ENCODE measurements around the gene GLI2.
A peak's percentile ranks its signal among the peaks of the same experiment; 100 is the strongest.

The GLI2 gene

DNA sequence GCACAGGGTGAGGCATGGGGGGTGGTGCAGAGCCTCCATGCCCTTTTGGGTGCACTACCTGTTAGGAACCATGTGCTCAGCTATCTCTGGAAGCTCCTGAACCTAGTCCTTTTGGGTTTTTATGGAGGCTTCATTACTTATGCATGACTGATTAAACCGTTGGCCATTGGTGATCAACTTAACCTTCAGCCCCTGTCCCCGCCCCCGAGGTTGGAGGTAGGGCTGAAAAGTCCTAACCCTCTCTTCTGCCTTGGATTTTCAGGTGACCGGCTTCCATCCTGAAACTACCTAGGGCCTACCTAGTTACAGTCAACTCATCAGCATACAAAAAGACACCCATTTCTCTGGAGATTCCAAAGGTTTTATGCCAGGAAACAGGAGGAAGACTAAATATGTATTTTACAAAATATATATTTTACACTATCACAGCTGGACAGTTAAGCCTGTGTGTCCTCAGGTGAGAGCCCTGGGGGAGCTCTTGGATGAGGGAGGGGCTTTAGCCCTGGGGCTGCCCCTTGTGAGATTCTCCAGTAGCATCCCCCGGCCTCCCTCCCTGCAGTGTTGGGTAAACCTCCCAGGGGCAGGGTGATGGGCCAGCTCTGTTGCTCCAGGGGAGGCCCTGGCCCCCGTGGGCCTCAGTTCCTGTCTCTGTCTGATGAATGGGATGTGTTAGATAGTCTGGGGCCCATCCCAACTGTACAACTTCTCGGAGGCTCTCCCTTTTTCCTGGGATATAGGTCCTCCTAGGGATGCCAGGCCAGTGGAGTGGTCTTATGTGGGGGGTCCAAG, 24.1 kb downstream of the GLI2 start (continued):
- TF ChIP-seq REST (tag by site-specific recombination; IDR thresholded peaks at IDR 0.05) = no peak
- TF ChIP-seq ZIC2 (tag by site-specific recombination; IDR thresholded peaks at IDR 0.05) = peak; percentile 65
- peak; percentile 92 for TF ChIP-seq GLIS1 (tag by site-specific recombination; IDR thresholded peaks at IDR 0.05)

- Histone ChIP-seq H3K9me3 (ENCODE audit: control insufficient read depth, insufficient read depth, low read depth, low read length) (no peaks in the 10 kb centered on the region), H3K36me3 (ENCODE audit: control insufficient read depth in 2 of 2, insufficient read depth in 1 of 2, low read length in 2 of 2) (no peaks in the 10 kb centered on the region), H3K4me3 (ENCODE audit: low read depth, low read length) (no peak overlapping the region), H3K27ac (ENCODE audit: extremely low read depth, low read depth, low read length) (no peak overlapping the region), H3K4me1 (ENCODE audit: control insufficient read depth, insufficient read depth, low read length) (peaks cover 3% of the 10 kb centered on the region)
- ChIA-PET CTCF (no interaction called here), POLR2A (no interaction called here)
- TF ChIP-seq ZNF596 (tag by site-specific recombination; IDR thresholded peaks at IDR 0.05) = no peak
- no peak for TF ChIP-seq ZNF610 (tag by site-specific recombination; IDR thresholded peaks at IDR 0.05; ENCODE audit: borderline replicate concordance)
- TF ChIP-seq ZNF837 (tag by site-specific recombination; IDR thresholded peaks at IDR 0.05) = no peak
- TF ChIP-seq ELK4 (IDR thresholded peaks at IDR 0.05; ENCODE audit: borderline replicate concordance, low read depth, low read length) = no peak
- TF ChIP-seq ZNF155 (tag by site-specific recombination; IDR thresholded peaks at IDR 0.05) = no peak
- no peak for TF ChIP-seq ZBTB17 (tag by site-specific recombination; IDR thresholded peaks at IDR 0.05)
- TF ChIP-seq ZNF37A (tag by site-specific recombination; IDR thresholded peaks at IDR 0.05) = no peak
- no peak for TF ChIP-seq ZNF26 (tag by site-specific recombination; IDR thresholded peaks at IDR 0.05)
- TF ChIP-seq ZNF530 (tag by site-specific recombination; IDR thresholded peaks at IDR 0.05; ENCODE audit: low read depth) = no peak
- TF ChIP-seq GLI4 (tag by site-specific recombination; IDR thresholded peaks at IDR 0.05) = no peak
- no peak for TF ChIP-seq SETDB1 (IDR thresholded peaks at IDR 0.05; ENCODE audit: insufficient read length, low read length)
- no peak for TF ChIP-seq YY2 (tag by site-specific recombination; IDR thresholded peaks at IDR 0.05)
- TF ChIP-seq ZNF792 (tag by site-specific recombination; IDR thresholded peaks at IDR 0.05) = no peak
- TF ChIP-seq ZNF624 (tag by site-specific recombination; IDR thresholded peaks at IDR 0.05) = no peak
Measured at GRCh38 chr2:120760446-120761135, 24.9 kb downstream of the GLI2 start.
